Measurements from ENCODE around the gene KCNJ2. TPM values are rescaled to one million over a fixed set of nuclear protein-coding genes. Genes with fewer than 3 reads are reported as not detected.

The KCNJ2 gene
- polyA plus RNA-seq, 1 donor (not counting 4 experiments of a cell fraction or from before 2014, with no cell fraction given), result 0.12 TPM

DNA sequence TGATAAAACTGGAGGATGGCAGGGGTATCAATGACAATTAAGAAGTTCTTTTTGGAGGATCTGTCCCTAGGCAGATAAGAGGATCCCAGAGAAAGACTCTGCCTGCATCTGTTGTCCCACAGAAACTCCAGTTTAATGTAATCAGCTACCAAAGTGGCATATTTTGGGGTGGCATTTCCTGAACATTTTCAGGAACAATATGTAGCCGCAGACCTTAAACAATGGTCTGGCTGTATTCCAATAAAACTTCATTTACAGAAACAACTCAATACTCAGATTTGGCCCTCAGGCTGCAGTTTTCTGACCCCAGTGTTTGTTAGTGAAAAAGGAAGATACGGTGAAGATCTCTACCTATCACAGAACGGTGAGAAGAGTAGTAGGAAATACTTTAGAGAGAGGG lies 48.2 kb upstream of the KCNJ2 start:
- H3K9me1 ChIP-seq (ENCODE audit: control insufficient read depth, extremely low read depth, insufficient read depth, low read length), result no peaks in the 10 kb centered on the region
- DNase-seq (ENCODE audit: low read depth, low spot score), result no peak
- no peaks in the 10 kb centered on the region for H3K4me1 ChIP-seq (ENCODE audit: control insufficient read depth, extremely low read depth, insufficient read depth, low read length)
- H2AFZ ChIP-seq (ENCODE audit: control insufficient read depth, low read length), result no peak overlapping the region
- H4K20me1 ChIP-seq (ENCODE audit: control insufficient read depth, extremely low read depth, insufficient read depth, low read length), result no peaks in the 10 kb centered on the region
- H3K9ac ChIP-seq (ENCODE audit: control insufficient read depth, extremely low read depth, insufficient read depth, low read length), result no peak overlapping the region
- H3K79me2 ChIP-seq (ENCODE audit: control insufficient read depth, insufficient read depth, low read length), result no peaks in the 10 kb centered on the region
- no peak overlapping the region for H3K4me2 ChIP-seq (ENCODE audit: control insufficient read depth, extremely low read depth, insufficient read depth, low read depth, low read length)
- FAIRE-seq, result no peak
- TF ChIP-seq, protein P1, sequence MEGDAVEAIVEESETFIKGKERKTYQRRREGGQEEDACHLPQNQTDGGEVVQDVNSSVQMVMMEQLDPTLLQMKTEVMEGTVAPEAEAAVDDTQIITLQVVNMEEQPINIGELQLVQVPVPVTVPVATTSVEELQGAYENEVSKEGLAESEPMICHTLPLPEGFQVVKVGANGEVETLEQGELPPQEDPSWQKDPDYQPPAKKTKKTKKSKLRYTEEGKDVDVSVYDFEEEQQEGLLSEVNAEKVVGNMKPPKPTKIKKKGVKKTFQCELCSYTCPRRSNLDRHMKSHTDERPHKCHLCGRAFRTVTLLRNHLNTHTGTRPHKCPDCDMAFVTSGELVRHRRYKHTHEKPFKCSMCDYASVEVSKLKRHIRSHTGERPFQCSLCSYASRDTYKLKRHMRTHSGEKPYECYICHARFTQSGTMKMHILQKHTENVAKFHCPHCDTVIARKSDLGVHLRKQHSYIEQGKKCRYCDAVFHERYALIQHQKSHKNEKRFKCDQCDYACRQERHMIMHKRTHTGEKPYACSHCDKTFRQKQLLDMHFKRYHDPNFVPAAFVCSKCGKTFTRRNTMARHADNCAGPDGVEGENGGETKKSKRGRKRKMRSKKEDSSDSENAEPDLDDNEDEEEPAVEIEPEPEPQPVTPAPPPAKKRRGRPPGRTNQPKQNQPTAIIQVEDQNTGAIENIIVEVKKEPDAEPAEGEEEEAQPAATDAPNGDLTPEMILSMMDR (optimal IDR thresholded peaks at IDR 0.05 in 1 of 3, IDR thresholded peaks at IDR 0.05 in 1 of 3, conservative IDR thresholded peaks at IDR 0.05 in 1 of 3; ENCODE audit: extremely low read depth in 1 of 3, insufficient read depth in 2 of 3, low read length in 3 of 3), result no peak
- TF ChIP-seq EZH2 (IDR thresholded peaks at IDR 0.05; ENCODE audit: low read length), result no peak
- H3K4me3 ChIP-seq (ENCODE audit: control insufficient read depth in 2 of 3, extremely low read depth in 1 of 3, insufficient read depth in 2 of 3, low read depth in 1 of 3, low read length in 3 of 3), result no peak overlapping the region
- H3K27me3 ChIP-seq (ENCODE audit: control insufficient read depth, extremely low read depth, insufficient read depth, low read length), result no peaks in the 10 kb centered on the region
- H3K27ac ChIP-seq (ENCODE audit: control insufficient read depth, insufficient read depth, low read length), result no peak overlapping the region
- H3K36me3 ChIP-seq (ENCODE audit: control insufficient read depth in 2 of 2, extremely low read depth in 1 of 2, insufficient read depth in 2 of 2, low read length in 2 of 2), result no peaks in the 10 kb centered on the region
- no peaks in the 10 kb centered on the region for H3K9me3 ChIP-seq (ENCODE audit: control insufficient read depth, low read depth, low read length)
- dilution Hi-C loops (cut with MboI; ENCODE audit: extremely low pct_ligation_motif_present, low sequenced_read_pairs), result no loop called here

DNA sequence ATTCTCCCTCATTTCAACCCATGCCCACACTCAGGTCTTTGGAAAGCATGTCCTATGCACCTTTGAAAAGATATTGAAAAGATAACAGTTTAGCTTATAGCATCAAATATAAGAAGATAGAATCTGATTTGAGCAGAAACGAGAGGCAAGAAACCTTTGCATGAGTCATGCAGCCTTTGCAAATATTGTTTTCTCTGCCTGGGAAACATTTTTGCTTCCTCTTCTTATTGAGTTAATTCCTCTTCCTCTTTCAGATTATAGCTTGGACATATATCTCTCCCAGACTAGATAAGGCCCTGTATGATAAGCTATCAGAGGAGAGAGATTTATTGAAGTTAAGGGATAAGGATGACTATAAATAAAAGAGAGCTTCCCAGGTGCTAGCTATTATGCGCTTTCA lies 46.1 kb upstream of the KCNJ2 start:
- Histone ChIP-seq H3K9me3 (ENCODE audit: control insufficient read depth, low read depth, low read length) (no peaks in the 10 kb centered on the region), H3K27me3 (ENCODE audit: control insufficient read depth, extremely low read depth, insufficient read depth, low read length) (no peaks in the 10 kb centered on the region), H3K9ac (ENCODE audit: control insufficient read depth, extremely low read depth, insufficient read depth, low read length) (no peak overlapping the region), H3K36me3 (ENCODE audit: control insufficient read depth in 2 of 2, extremely low read depth in 1 of 2, insufficient read depth in 2 of 2, low read length in 2 of 2) (no peaks in the 10 kb centered on the region), H3K27ac (ENCODE audit: control insufficient read depth, insufficient read depth, low read length) (no peak overlapping the region), H3K4me3 (ENCODE audit: control insufficient read depth in 2 of 3, extremely low read depth in 1 of 3, insufficient read depth in 2 of 3, low read depth in 1 of 3, low read length in 3 of 3) (no peak overlapping the region), H3K79me2 (ENCODE audit: control insufficient read depth, insufficient read depth, low read length) (no peaks in the 10 kb centered on the region), H3K4me1 (ENCODE audit: control insufficient read depth, extremely low read depth, insufficient read depth, low read length) (no peaks in the 10 kb centered on the region), H2AFZ (ENCODE audit: control insufficient read depth, low read length) (no peak overlapping the region), H3K4me2 (ENCODE audit: control insufficient read depth, extremely low read depth, insufficient read depth, low read depth, low read length) (no peak overlapping the region), H4K20me1 (ENCODE audit: control insufficient read depth, extremely low read depth, insufficient read depth, low read length) (no peaks in the 10 kb centered on the region), H3K9me1 (ENCODE audit: control insufficient read depth, extremely low read depth, insufficient read depth, low read length) (no peaks in the 10 kb centered on the region)
- TF ChIP-seq, protein P1 (optimal IDR thresholded peaks at IDR 0.05 in 1 of 3, IDR thresholded peaks at IDR 0.05 in 1 of 3, conservative IDR thresholded peaks at IDR 0.05 in 1 of 3; ENCODE audit: extremely low read depth in 1 of 3, insufficient read depth in 2 of 3, low read length in 3 of 3), result no peak
- TF ChIP-seq EZH2 (IDR thresholded peaks at IDR 0.05; ENCODE audit: low read length), result no peak
- no peak for DNase-seq (ENCODE audit: low read depth, low spot score)
- dilution Hi-C loops (cut with MboI; ENCODE audit: extremely low pct_ligation_motif_present, low sequenced_read_pairs), result no loop called here
- no peak for FAIRE-seq
